ENCODE measurements around the gene CDH16. TPM values are rescaled to one million over a fixed set of nuclear protein-coding genes. Genes with fewer than 3 reads are reported as not detected.

Gene CDH16
- total and polyA plus RNA-seq, 2 experiments from 2014 or later: not detected

DNA sequence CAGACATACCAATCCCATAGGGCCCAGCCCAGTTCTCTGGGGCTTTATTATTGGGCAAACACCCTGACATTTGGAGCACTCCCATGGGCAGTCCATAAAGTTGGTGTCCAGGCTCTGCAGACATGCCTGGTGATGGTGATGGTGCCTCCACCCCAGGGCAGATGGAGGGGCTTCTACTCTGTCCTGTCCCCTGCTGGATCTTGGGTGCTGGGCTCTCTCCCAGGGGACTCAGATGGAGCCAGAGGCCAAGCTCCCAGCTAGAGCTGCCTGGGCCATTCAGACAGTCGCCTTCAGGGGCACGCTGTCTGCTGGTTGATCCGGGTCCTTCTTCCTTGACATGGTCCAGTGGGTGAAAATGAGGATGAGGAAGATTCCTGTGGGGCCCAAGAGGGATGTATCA, 10.6 kb downstream of the CDH16 start:
- no peaks in the 10 kb centered on the region for H3F3A ChIP-seq (replicated peaks; ENCODE audit: low read depth)
- H3K36me3 ChIP-seq (ENCODE audit: insufficient read depth): no peaks in the 10 kb centered on the region
- Mint-ChIP-seq H3K4me1 (peaks cover 2% of the 10 kb centered on the region; the same call in 1 of the 3 replicates), H3K4me3 (no peak overlapping the region), H3K27ac (no peak overlapping the region), H3K27me3 (ENCODE audit: insufficient read depth, low read depth, poor library complexity) (peaks cover 15% of the 10 kb centered on the region), H3K36me3 (ENCODE audit: low read depth) (no peaks in the 10 kb centered on the region), H3K9me3 (no peaks in the 10 kb centered on the region; the same call in 2 of the 3 replicates)
- H2AFZ ChIP-seq: no peak overlapping the region
- H3K79me2 ChIP-seq (replicated peaks; ENCODE audit: insufficient read depth): no peaks in the 10 kb centered on the region
- no peaks in the 10 kb centered on the region for H4K20me1 ChIP-seq (replicated peaks; ENCODE audit: insufficient read depth)
- DNase-seq (ENCODE audit: low spot score) (no peak), ATAC-seq (no peak)
- H3K4me3 ChIP-seq: no peak overlapping the region
- no peak overlapping the region for H3K4me2 ChIP-seq
- TF ChIP-seq EZH2 (IDR thresholded peaks at IDR 0.05; ENCODE audit: low read depth, unreplicated experiment) (no peak), ZNF331 (CRISPR knock-in tag; IDR thresholded peaks at IDR 0.05; ENCODE audit: low read depth) (no peak), ZNF462 (CRISPR knock-in tag; IDR thresholded peaks at IDR 0.05) (no peak), CREB1 (CRISPR knock-in tag; IDR thresholded peaks at IDR 0.05; ENCODE audit: low read depth) (no peak), STAT1 (IDR thresholded peaks at IDR 0.05; ENCODE audit: unreplicated experiment) (no peak)
- TF ChIP-seq, protein P1, sequence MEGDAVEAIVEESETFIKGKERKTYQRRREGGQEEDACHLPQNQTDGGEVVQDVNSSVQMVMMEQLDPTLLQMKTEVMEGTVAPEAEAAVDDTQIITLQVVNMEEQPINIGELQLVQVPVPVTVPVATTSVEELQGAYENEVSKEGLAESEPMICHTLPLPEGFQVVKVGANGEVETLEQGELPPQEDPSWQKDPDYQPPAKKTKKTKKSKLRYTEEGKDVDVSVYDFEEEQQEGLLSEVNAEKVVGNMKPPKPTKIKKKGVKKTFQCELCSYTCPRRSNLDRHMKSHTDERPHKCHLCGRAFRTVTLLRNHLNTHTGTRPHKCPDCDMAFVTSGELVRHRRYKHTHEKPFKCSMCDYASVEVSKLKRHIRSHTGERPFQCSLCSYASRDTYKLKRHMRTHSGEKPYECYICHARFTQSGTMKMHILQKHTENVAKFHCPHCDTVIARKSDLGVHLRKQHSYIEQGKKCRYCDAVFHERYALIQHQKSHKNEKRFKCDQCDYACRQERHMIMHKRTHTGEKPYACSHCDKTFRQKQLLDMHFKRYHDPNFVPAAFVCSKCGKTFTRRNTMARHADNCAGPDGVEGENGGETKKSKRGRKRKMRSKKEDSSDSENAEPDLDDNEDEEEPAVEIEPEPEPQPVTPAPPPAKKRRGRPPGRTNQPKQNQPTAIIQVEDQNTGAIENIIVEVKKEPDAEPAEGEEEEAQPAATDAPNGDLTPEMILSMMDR (conservative IDR thresholded peaks at IDR 0.05; ENCODE audit: low read depth in 2 of 2): no peak
- TF ChIP-seq, protein P2, sequence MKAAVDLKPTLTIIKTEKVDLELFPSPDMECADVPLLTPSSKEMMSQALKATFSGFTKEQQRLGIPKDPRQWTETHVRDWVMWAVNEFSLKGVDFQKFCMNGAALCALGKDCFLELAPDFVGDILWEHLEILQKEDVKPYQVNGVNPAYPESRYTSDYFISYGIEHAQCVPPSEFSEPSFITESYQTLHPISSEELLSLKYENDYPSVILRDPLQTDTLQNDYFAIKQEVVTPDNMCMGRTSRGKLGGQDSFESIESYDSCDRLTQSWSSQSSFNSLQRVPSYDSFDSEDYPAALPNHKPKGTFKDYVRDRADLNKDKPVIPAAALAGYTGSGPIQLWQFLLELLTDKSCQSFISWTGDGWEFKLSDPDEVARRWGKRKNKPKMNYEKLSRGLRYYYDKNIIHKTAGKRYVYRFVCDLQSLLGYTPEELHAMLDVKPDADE (IDR thresholded peaks at IDR 0.05): no peak
- no peaks in the 10 kb centered on the region for H3K4me1 ChIP-seq (ENCODE audit: insufficient read depth)
- no peaks in the 10 kb centered on the region for H3K27me3 ChIP-seq (ENCODE audit: insufficient read depth)
- no peaks in the 10 kb centered on the region for H3K9me2 ChIP-seq (ENCODE audit: insufficient read depth)
- H3K27ac ChIP-seq (ENCODE audit: low read depth): no peak overlapping the region

Data from GM23338 (cell line).